Gastrocnemius medialis (tissue), 4 donors: ENCODE results near the gene KRTAP10-6. TPM values are rescaled to one million over a fixed set of nuclear protein-coding genes. Genes with fewer than 3 reads are reported as not detected.
"Not testable (repeated sequence)": the region's sequence is repeated elsewhere in the genome, so short reads cannot be mapped to it uniquely, and the experiment has no call there.

Source experiments
- ATAC-seq, 2 donors: fragments of 150-250 bp; one replicate each; pipeline ENCODE4 v1.9.1; 2016
- DNase-seq, 2 donors: peaks; one replicate each; pipeline ENCODE4 v3.0.0-alpha.2; 2019
- H3K27ac ChIP-seq, 4 donors: fragments of 200-600 bp; sonication (generic); 1 replicate in 1 of 4; 2 replicates in 3 of 4; pipeline ENCODE4 v1.5.1; 2016 to 2018; ENCODE audit warnings: mild to moderate bottlenecking in 2 of 4, moderate library complexity in 1 of 4
- H3K27me3 ChIP-seq, 3 donors: fragments of 200-600 bp; sonication (generic) in 2 of 3; 1 replicate in 1 of 3; 2 replicates in 2 of 3; pipeline versions ENCODE4 v1.5.1 to v1.6.0; 2016 to 2019; ENCODE audit warnings: mild to moderate bottlenecking in 1 of 3, moderate library complexity in 1 of 3
- H3K36me3 ChIP-seq, 2 donors: fragments of 200-600 bp; sonication (generic) in 1 of 2; one replicate each; pipeline ENCODE4 v1.5.1; 2017 to 2018
- H3K4me1 ChIP-seq, 2 donors: fragments of 200-600 bp; sonication (generic) in 1 of 2; one replicate each; pipeline ENCODE4 v1.5.1; 2016 to 2017; ENCODE audit warnings: mild to moderate bottlenecking in 2 of 2
- H3K4me3 ChIP-seq, 4 donors: fragments of 200-600 bp; sonication (generic) in 3 of 4; 1 replicate in 1 of 4; 2 replicates in 3 of 4; pipeline ENCODE4 v1.5.1; 2016 to 2019; ENCODE audit warnings: mild to moderate bottlenecking in 2 of 4
- H3K9me3 ChIP-seq, 3 donors: fragments of 200-600 bp; sonication (generic) in 2 of 3; 1 replicate in 1 of 3; 2 replicates in 2 of 3; pipeline ENCODE4 v1.5.1; 2016 to 2019
- POLR2A ChIP-seq, 2 donors: fragments of 450-650 bp; IDR thresholded peaks; one replicate each; pipeline ENCODE4 v1.6.1; 2017; ENCODE audit warnings: antibody characterized with exemption in 2 of 2, mild to moderate bottlenecking in 2 of 2, moderate library complexity in 2 of 2
- in situ Hi-C, 4 donors: fragments of 200-750 bp; cut with MboI; loops; one replicate each; pipeline versions ENCODE4 v1.15.0 to v1.8.0; 2017; ENCODE audit warnings: low sequenced_read_pairs in 4 of 4
- intact Hi-C: fragments of 100-400 bp; cut with DNase I; formaldehyde crosslinking; loops from one replicate; pipeline ENCODE4 v1.15.1; 2023; ENCODE audit warnings: low total_unique reads
- total RNA-seq, 4 donors: library from RNA; depleted of rRNA; stranded (reverse); fragments of >200 nt; gene quantifications; one replicate each; pipeline versions ENCODE4 v1.1.0 to v1.2.3, GENCODE V29; 2016
- TF ChIP-seq, protein P1 (sequence below), 5 experiments: fragments of 450-650 bp in 3 of 5; fragments of 200-600 bp in 2 of 5; sonication (generic) in 2 of 5; IDR thresholded peaks in 4 of 5; conservative IDR thresholded peaks in 1 of 5; 1 replicate in 4 of 5; 2 replicates in 1 of 5; pipeline ENCODE4 v1.5.1; 2016 to 2019; ENCODE audit warnings: antibody characterized with exemption in 5 of 5, mild to moderate bottlenecking in 3 of 5, moderate library complexity in 3 of 5

KRTAP10-6 gene
- total RNA-seq, 4 donors from 2014 or later, result not detected

DNA sequence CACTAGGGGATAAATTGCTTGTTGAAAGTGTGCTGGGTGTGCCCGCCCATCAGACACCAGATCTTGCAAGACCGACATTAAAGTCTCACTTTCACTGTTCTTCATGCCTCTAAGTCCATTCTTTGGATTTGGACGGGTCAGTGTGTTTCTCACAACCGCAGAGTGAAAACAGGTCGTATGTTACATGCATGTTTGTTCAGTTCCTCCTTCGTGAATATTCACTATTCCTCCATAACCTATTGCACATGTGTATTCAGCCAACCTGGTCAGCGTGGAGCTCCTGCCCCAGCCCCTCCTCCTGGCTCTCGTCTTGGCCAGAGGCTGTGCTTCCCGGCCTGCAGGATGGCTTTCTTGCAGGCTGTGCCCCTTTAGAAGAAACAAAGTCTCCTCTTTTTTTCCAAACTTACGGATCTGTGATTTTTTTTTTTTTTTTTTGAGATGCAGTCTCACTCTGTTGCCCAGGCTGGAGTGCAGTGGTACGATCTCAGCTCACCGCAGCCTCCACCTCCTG is 2.2 kb upstream of the KRTAP10-6 start:
- ATAC-seq, result no peak
- Histone ChIP-seq H3K4me1 (no peaks in the 10 kb centered on the region), H3K36me3 (no peaks in the 10 kb centered on the region), H3K27ac (no peak overlapping the region), H3K4me3 (no peak overlapping the region), H3K27me3 (peaks cover 22 to 48% (median 28%) of the 10 kb centered on the region in 3 donors), H3K9me3 (no peaks in the 10 kb centered on the region)
- DNase-seq, result no peak
- in situ Hi-C loops, result no loop called here
- intact Hi-C loops, result no loop called here
- no peak for TF ChIP-seq POLR2A (IDR thresholded peaks at IDR 0.05)
- TF ChIP-seq, protein P1, sequence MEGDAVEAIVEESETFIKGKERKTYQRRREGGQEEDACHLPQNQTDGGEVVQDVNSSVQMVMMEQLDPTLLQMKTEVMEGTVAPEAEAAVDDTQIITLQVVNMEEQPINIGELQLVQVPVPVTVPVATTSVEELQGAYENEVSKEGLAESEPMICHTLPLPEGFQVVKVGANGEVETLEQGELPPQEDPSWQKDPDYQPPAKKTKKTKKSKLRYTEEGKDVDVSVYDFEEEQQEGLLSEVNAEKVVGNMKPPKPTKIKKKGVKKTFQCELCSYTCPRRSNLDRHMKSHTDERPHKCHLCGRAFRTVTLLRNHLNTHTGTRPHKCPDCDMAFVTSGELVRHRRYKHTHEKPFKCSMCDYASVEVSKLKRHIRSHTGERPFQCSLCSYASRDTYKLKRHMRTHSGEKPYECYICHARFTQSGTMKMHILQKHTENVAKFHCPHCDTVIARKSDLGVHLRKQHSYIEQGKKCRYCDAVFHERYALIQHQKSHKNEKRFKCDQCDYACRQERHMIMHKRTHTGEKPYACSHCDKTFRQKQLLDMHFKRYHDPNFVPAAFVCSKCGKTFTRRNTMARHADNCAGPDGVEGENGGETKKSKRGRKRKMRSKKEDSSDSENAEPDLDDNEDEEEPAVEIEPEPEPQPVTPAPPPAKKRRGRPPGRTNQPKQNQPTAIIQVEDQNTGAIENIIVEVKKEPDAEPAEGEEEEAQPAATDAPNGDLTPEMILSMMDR (IDR thresholded peaks at IDR 0.05 in 4 of 5, conservative IDR thresholded peaks at IDR 0.05 in 1 of 5), result no peak

- intact Hi-C loops, result no loop called here
- no peaks in the 10 kb centered on the region for H3K9me3 ChIP-seq
- no peak overlapping the region for H3K4me3 ChIP-seq
- no peak overlapping the region for H3K27ac ChIP-seq
- in situ Hi-C loops, result no loop called here
- TF ChIP-seq POLR2A (IDR thresholded peaks at IDR 0.05), result no peak
- TF ChIP-seq, protein P1 (IDR thresholded peaks at IDR 0.05 in 4 of 5, conservative IDR thresholded peaks at IDR 0.05 in 1 of 5), result no peak
- ATAC-seq, result no peak
- no peaks in the 10 kb centered on the region for H3K4me1 ChIP-seq
- no peak for DNase-seq
- H3K27me3 ChIP-seq, result peaks cover 19 to 47% (median 26%) of the 10 kb centered on the region in 3 donors
- H3K36me3 ChIP-seq, result no peaks in the 10 kb centered on the region
Measured at GRCh38 chr21:44593598-44594405, 1.5 kb upstream of the KRTAP10-6 start.

DNA sequence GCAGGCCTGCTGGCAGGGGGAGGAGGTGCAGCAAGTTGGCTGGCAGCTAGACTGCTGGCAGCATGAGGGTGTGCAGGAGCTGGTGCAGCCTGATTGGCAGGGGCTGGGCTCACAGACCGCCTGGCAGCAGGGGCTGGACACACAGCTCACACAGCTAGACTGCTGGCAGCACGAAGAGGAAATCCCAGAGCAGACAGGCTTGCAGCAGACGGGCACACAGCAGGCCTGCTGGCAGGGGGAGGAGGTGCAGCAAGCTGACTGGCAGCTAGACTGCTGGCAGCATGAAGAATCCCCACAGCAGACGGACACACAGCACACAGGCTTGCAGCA is 539 bp downstream of the KRTAP10-6 start:
- H3K4me1 ChIP-seq, ATAC-seq, intact Hi-C loops, DNase-seq, H3K4me3 ChIP-seq, H3K27ac ChIP-seq, H3K9me3 ChIP-seq, H3K36me3 ChIP-seq, in situ Hi-C loops: not testable (repeated sequence)
- H3K27me3 ChIP-seq, result peaks cover 19 to 35% (median 20%) of the 10 kb centered on the region in 3 donors

DNA sequence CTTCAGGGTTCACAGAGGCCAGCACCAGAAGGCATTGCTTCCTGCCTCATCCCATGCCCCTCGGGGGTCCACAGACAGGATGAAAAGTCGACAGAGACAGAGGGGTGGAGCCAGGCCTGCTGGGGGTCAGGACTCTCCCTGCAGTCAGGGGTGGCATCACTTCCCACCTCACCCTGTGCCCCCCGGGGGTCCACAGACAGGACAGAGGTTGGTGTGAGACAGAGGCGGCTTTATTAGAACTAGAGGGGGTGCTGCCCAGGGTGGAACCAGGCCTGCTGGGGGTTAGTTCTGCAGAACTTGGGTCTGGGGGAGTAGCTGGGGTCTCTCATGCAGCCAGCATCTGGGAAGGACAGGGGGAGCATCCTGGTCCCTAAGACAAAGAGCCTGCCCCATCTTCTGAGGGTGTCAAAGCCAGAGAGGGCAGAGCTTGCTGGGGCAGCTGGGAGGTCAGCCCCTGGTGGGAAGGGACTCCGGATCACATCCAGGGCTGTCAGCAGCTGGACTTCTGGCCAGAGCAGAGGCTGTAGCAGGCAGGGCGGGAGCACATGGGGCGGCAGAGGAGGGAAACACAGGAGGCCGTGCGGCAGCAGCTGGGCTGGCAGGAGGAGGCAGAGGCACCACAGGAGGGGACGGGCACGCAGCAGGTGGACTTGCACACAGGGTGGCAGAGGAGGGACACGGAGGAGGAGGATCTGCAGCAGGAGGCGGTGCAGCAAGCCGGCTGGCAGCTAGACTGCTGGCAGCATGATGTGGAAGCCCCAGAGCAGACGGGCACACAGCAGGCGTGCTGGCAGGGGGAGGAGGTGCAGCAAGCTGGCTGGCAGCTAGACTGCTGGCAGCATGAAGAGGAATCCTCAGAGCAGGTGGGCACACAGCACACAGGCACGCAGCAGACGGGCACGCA is 1.2 kb downstream of the KRTAP10-6 start:
- intact Hi-C loops, DNase-seq, H3K4me1 ChIP-seq, H3K9me3 ChIP-seq, ATAC-seq, H3K27ac ChIP-seq, H3K4me3 ChIP-seq, in situ Hi-C loops, H3K36me3 ChIP-seq: not testable (repeated sequence)
- H3K27me3 ChIP-seq, result peaks cover 19 to 35% (median 20%) of the 10 kb centered on the region in 3 donors

DNA sequence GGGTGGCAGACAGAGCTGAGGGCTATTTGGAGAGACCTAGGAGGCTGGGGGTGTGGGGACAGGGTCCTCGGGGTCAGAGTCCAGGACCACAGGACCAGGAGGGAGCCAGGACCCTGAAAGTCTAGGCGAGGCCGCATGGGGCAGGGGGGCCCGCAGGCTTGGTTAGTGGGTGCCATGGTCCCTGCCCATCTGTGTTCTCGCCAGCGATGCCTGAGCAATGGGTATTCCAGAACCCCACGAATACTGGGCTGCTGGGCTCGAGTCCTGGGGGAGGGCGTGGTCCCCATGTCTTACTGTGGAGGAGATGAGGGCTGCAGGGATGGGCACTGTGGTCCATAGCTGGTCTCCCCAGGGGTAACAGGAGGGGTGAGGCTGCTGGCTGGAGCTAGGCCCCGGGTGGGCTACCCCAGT is 2.0 kb downstream of the KRTAP10-6 start:
- Histone ChIP-seq H3K9me3 (no peaks in the 10 kb centered on the region), H3K27ac (no peak overlapping the region), H3K4me1 (no peaks in the 10 kb centered on the region), H3K4me3 (no peak overlapping the region), H3K36me3 (no peaks in the 10 kb centered on the region), H3K27me3 (peaks cover 19 to 37% (median 23%) of the 10 kb centered on the region in 3 donors)
- in situ Hi-C loops, result no loop called here
- intact Hi-C loops, result no loop called here
- no peak for DNase-seq
- TF ChIP-seq, protein P1 (IDR thresholded peaks at IDR 0.05 in 4 of 5, conservative IDR thresholded peaks at IDR 0.05 in 1 of 5), result no peak
- no peak for TF ChIP-seq POLR2A (IDR thresholded peaks at IDR 0.05)
- no peak for ATAC-seq
